Epidermal melanocyte (primary cell): ENCODE data around the gene GPC1.

Source experiments
- DNase-seq: peaks from one replicate; pipeline ENCODE4 v3.0.0; 2011; ENCODE audit warnings: low spot score; ENCODE audit not compliant: insufficient read length

Gene GPC1

GRCh38 chr2:240411261-240412160 lies 24.0 kb upstream of the GPC1 start:
- DNase-seq = no peak

GRCh38 chr2:240412211-240412861 lies 23.1 kb upstream of the GPC1 start:
- DNase-seq = no peak

GRCh38 chr2:240412975-240413812 lies 22.3 kb upstream of the GPC1 start:
- no peak for DNase-seq

GRCh38 chr2:240413813-240414429 lies 21.5 kb upstream of the GPC1 start:
- no peak for DNase-seq

GRCh38 chr2:240416821-240417220 lies 18.6 kb upstream of the GPC1 start:
- DNase-seq = no peak

GRCh38 chr2:240418311-240418710 lies 17.2 kb upstream of the GPC1 start:
- no peak for DNase-seq

- no peak for DNase-seq
These were observed 16.2 kb upstream of the GPC1 start for GRCh38 chr2:240419271-240419670.

GRCh38 chr2:240419723-240420122 lies 15.7 kb upstream of the GPC1 start:
- no peak for DNase-seq

- DNase-seq = no peak
These were observed 15.0 kb upstream of the GPC1 start for GRCh38 chr2:240420206-240421104.

- no peak for DNase-seq
These were observed 14.1 kb upstream of the GPC1 start for GRCh38 chr2:240421381-240421780.

GRCh38 chr2:240422658-240423329 lies 12.7 kb upstream of the GPC1 start:
- no peak for DNase-seq

GRCh38 chr2:240423788-240424191 lies 11.7 kb upstream of the GPC1 start:
- DNase-seq = no peak

- DNase-seq = no peak
These were observed 10.9 kb upstream of the GPC1 start for GRCh38 chr2:240424341-240425235.

GRCh38 chr2:240425236-240425615 lies 10.2 kb upstream of the GPC1 start:
- no peak for DNase-seq

- DNase-seq = no peak
These were observed 9.8 kb upstream of the GPC1 start for GRCh38 chr2:240425697-240426096.

- no peak for DNase-seq
These were observed 8.4 kb upstream of the GPC1 start for GRCh38 chr2:240426845-240427721.

- DNase-seq = no peak
These were observed 7.7 kb upstream of the GPC1 start for GRCh38 chr2:240427729-240428128.

GRCh38 chr2:240428245-240428644 lies 7.2 kb upstream of the GPC1 start:
- DNase-seq = no peak
